A673 (cell line): ENCODE data around the gene ALDH1L1. TPM values are rescaled to one million over a fixed set of nuclear protein-coding genes. Genes with fewer than 3 reads are reported as not detected.

Experiments used
- BruUV-seq: library from RNA; stranded (reverse); fragments of 400-500 nt; replicated peaks from 2 replicates; lab custom pipeline; 2021; lab: Mats Ljungman, UMichigan
- CTCF ChIA-PET: fragments of 300-600 bp; sonication (Branson Sonifier 250); formaldehyde crosslinking; loops from one replicate; lab custom pipeline; 2022; ENCODE audit warnings: antibody characterized with exemption; lab: Charles Lee
- POLR2A ChIA-PET: fragments of 300-600 bp; sonication (Branson Sonifier 250); formaldehyde crosslinking; loops from one replicate; lab custom pipeline; 2022; ENCODE audit warnings: antibody characterized with exemption; ENCODE audit not compliant: low non-redundant PET; lab: Charles Lee
- DNase-seq: peaks from one replicate; pipeline ENCODE4 v3.0.0-alpha.2; 2015; ENCODE audit warnings: low spot score
- H3K27ac ChIP-seq: fragments of 200-600 bp; sonication (generic); 2 replicates; pipeline ENCODE4 v1.5.1; 2016; ENCODE audit warnings: mixed run types, low read depth, mild to moderate bottlenecking, mixed read lengths, antibody characterized with exemption, low read length; ENCODE audit not compliant: poor library complexity, severe bottlenecking
- H3K27me3 ChIP-seq: fragments of 200-600 bp; sonication (generic); replicated peaks from 2 replicates; pipeline ENCODE4 v1.6.1; 2017; ENCODE audit warnings: mixed run types, low read depth, mild to moderate bottlenecking, mixed read lengths, antibody characterized with exemption, low read length; ENCODE audit not compliant: insufficient read depth, poor library complexity
- H3K36me3 ChIP-seq: fragments of 200-600 bp; sonication (generic); 2 replicates; pipeline ENCODE4 v1.6.1; 2016; ENCODE audit warnings: mixed run types, mild to moderate bottlenecking, mixed read lengths, antibody characterized with exemption, low read length; ENCODE audit not compliant: insufficient read depth, poor library complexity, severe bottlenecking
- H3K4me1 ChIP-seq: fragments of 200-600 bp; sonication (generic); 2 replicates; pipeline ENCODE4 v1.6.1; 2017; ENCODE audit warnings: mixed run types, mild to moderate bottlenecking, mixed read lengths, antibody characterized with exemption, low read length; ENCODE audit not compliant: insufficient read depth, poor library complexity, severe bottlenecking
- H3K4me3 ChIP-seq: fragments of 200-600 bp; sonication (generic); 2 replicates; pipeline ENCODE4 v1.5.1; 2016; ENCODE audit warnings: low read depth, mixed run types, mild to moderate bottlenecking, mixed read lengths, low read length; ENCODE audit not compliant: poor library complexity, severe bottlenecking
- H3K9me3 ChIP-seq: fragments of 200-600 bp; sonication (generic); 2 replicates; pipeline ENCODE4 v1.6.1; 2016; ENCODE audit warnings: mixed run types, low read depth, mild to moderate bottlenecking, mixed read lengths, antibody characterized with exemption, low read length; ENCODE audit not compliant: poor library complexity, severe bottlenecking
- CTCF ChIP-seq: fragments of 300-800, 200-600 bp; sonication (generic); conservative IDR thresholded peaks from 2 replicates; pipeline ENCODE4 v1.5.1; 2017; ENCODE audit warnings: low read depth, mild to moderate bottlenecking, antibody characterized with exemption, low read length, moderate library complexity, mixed read lengths
- EZH2 ChIP-seq: fragments of 200-600 bp; sonication (generic); IDR thresholded peaks from 2 replicates; pipeline ENCODE4 v1.6.1; 2017; ENCODE audit warnings: borderline replicate concordance, low read depth, mild to moderate bottlenecking, mixed read lengths, antibody characterized with exemption, low read length; ENCODE audit not compliant: poor library complexity, severe bottlenecking
- intact Hi-C: fragments of 100-400 bp; cut with micrococcal nuclease; formaldehyde crosslinking; loops from one replicate; pipeline ENCODE4 v1.10.0; 2022; ENCODE audit not compliant: unreplicated experiment
- total RNA-seq: library from RNA; stranded (reverse); gene quantifications from 2 replicates; pipeline ENCODE4 v1.2.3, GENCODE V29; 2021

The ALDH1L1 gene
- total RNA-seq, 1 experiment from 2014 or later, result 16.9 TPM

DNA sequence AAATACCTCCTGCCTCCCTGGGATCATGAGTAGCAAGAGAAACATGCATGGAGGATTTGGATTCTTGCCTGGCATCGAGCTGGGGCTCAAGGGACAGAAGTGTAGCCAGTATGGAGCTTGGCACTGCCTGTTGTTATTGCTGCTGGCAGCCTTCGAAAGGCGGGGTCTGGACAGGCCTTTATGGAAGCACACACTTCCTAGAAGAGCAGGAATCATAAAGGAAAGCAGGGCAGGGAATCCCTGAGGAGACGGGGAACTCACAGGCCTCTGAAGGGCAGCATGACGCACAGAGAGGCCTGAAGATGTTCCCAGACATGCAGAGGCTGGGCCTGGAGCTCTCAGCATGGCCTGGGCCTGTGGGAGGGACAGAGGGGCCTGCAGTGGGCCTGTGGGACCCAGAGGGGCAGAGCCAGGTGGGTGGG lies 77.8 kb downstream of the ALDH1L1 start:
- H3K27ac ChIP-seq, result no peak overlapping the region
- intact Hi-C loops, result no loop called here
- ChIA-PET CTCF (no interaction called here), POLR2A (no interaction called here)
- H3K4me1 ChIP-seq, result no peaks in the 10 kb centered on the region
- no peaks in the 10 kb centered on the region for H3K36me3 ChIP-seq
- no peak for DNase-seq
- H3K27me3 ChIP-seq, result no peaks in the 10 kb centered on the region
- no peaks in the 10 kb centered on the region for H3K9me3 ChIP-seq
- TF ChIP-seq CTCF (no peak), EZH2 (no peak)
- no peak overlapping the region for H3K4me3 ChIP-seq
- BruUV-seq, result no TSS peak

GRCh38 chr3:126102011-126102410 lies 78.4 kb downstream of the ALDH1L1 start:
- no TSS peak for BruUV-seq
- Histone ChIP-seq H3K4me1 (no peaks in the 10 kb centered on the region), H3K4me3 (no peak overlapping the region), H3K36me3 (no peaks in the 10 kb centered on the region), H3K27me3 (no peaks in the 10 kb centered on the region), H3K9me3 (no peaks in the 10 kb centered on the region), H3K27ac (no peak overlapping the region)
- TF ChIP-seq EZH2 (no peak), CTCF (no peak)
- POLR2A ChIA-PET, result no interaction called here
- intact Hi-C loops, result no loop called here
- DNase-seq, result no peak
- CTCF ChIA-PET, result no interaction called here

- TF ChIP-seq EZH2, result no peak
- no peak for TF ChIP-seq CTCF
- no TSS peak for BruUV-seq
Observed at GRCh38 chr3:126101521-126101982, 78.8 kb downstream of the ALDH1L1 start.

More at GRCh38 chr3:126101521-126101982, 78.8 kb downstream of the ALDH1L1 start:
- no peak for DNase-seq
- no peaks in the 10 kb centered on the region for H3K4me1 ChIP-seq
- H3K9me3 ChIP-seq, result no peaks in the 10 kb centered on the region
- H3K36me3 ChIP-seq, result no peaks in the 10 kb centered on the region
- intact Hi-C loops, result no loop called here
- POLR2A ChIA-PET, result no interaction called here
- no peak overlapping the region for H3K27ac ChIP-seq
- H3K27me3 ChIP-seq, result no peaks in the 10 kb centered on the region
- H3K4me3 ChIP-seq, result no peak overlapping the region
- CTCF ChIA-PET, result no interaction called here
